Activated CD4-positive, alpha-beta T cell treated with anti-CD3 and anti-CD28 coated beads, Interleukin-2, Interleukin-6, amounts not matched to agents 100 ng/mL and 50 ng/mL, durations not matched to agents 16 hours and 8 hours (primary cell): ENCODE data around the gene NCK2.
A peak's percentile ranks its signal among the peaks of the same experiment; 100 is the strongest.

Experiments
- DNase-seq: peaks from one replicate; pipeline ENCODE4 v3.0.0-alpha.2; 2020

Gene NCK2

GRCh38 chr2:105794926-105795574, 50.3 kb downstream of the NCK2 start:
- DNase-seq: no peak

- peak; percentile 62 for DNase-seq
Observed at GRCh38 chr2:105795575-105795934, 50.8 kb downstream of the NCK2 start.

GRCh38 chr2:105796131-105796638, 51.5 kb downstream of the NCK2 start:
- DNase-seq: peak; percentile 72

- DNase-seq: peak; percentile 56
Observed at GRCh38 chr2:105796791-105797190, 52.1 kb downstream of the NCK2 start.

GRCh38 chr2:105797298-105797819, 52.6 kb downstream of the NCK2 start:
- DNase-seq: peak; percentile 85

GRCh38 chr2:105798595-105798994, 53.9 kb downstream of the NCK2 start:
- peak; percentile 67 for DNase-seq

GRCh38 chr2:105800036-105800713, 55.5 kb downstream of the NCK2 start:
- DNase-seq: peak; percentile 46

- no peak for DNase-seq
Observed at GRCh38 chr2:105800953-105801635, 56.4 kb downstream of the NCK2 start.

GRCh38 chr2:105801961-105802360, 57.2 kb downstream of the NCK2 start:
- DNase-seq: no peak

- peak; percentile 86 for DNase-seq
Observed at GRCh38 chr2:105802587-105802986, 57.9 kb downstream of the NCK2 start.

- DNase-seq: peak; percentile 86
Observed at GRCh38 chr2:105803337-105803736, 58.6 kb downstream of the NCK2 start.

- DNase-seq: no peak
Observed at GRCh38 chr2:105803773-105804172, 59.1 kb downstream of the NCK2 start.

- DNase-seq: no peak
Observed at GRCh38 chr2:105804266-105804665, 59.6 kb downstream of the NCK2 start.

GRCh38 chr2:105806996-105807395, 62.3 kb downstream of the NCK2 start:
- no peak for DNase-seq

- no peak for DNase-seq
Observed at GRCh38 chr2:105808423-105809096, 63.8 kb downstream of the NCK2 start.

GRCh38 chr2:105809097-105809473, 64.4 kb downstream of the NCK2 start:
- peak; percentile 61 for DNase-seq

GRCh38 chr2:105809723-105810122, 65.0 kb downstream of the NCK2 start:
- no peak for DNase-seq

- DNase-seq: no peak
Observed at GRCh38 chr2:105812180-105813044, 67.7 kb downstream of the NCK2 start.

- DNase-seq: no peak
Observed at GRCh38 chr2:105813045-105813315, 68.3 kb downstream of the NCK2 start.

- no peak for DNase-seq
Observed at GRCh38 chr2:105813405-105813804, 68.7 kb downstream of the NCK2 start.

GRCh38 chr2:105814291-105814940, 69.7 kb downstream of the NCK2 start:
- no peak for DNase-seq

- DNase-seq: no peak
Observed at GRCh38 chr2:105815401-105815800, 70.7 kb downstream of the NCK2 start.
